ENCODE measurements around the gene SGSM2.

SGSM2 gene

DNA sequence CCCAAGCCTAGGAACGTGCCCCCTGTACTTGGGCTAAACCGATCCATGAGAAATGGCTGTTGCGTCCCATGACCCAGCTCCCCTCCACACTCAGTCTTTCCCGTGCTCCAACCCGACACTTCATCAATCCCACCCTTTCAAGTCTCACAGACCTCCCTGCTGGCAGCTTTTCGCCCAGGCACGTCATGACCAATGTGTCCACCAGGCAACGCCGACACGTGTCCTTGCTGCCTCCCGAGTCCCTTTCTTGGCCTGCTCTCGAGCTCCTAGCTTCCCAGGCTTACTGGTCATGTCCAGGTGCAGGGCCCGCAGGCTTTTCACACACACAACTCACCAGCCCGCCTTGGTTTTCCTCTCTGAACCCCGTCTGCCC, 51.4 kb downstream of the SGSM2 start:
- Histone ChIP-seq H3K27ac (ENCODE audit: low read depth, low read length) (no peak overlapping the region), H3K9ac (ENCODE audit: low read length) (no peak overlapping the region)

DNA sequence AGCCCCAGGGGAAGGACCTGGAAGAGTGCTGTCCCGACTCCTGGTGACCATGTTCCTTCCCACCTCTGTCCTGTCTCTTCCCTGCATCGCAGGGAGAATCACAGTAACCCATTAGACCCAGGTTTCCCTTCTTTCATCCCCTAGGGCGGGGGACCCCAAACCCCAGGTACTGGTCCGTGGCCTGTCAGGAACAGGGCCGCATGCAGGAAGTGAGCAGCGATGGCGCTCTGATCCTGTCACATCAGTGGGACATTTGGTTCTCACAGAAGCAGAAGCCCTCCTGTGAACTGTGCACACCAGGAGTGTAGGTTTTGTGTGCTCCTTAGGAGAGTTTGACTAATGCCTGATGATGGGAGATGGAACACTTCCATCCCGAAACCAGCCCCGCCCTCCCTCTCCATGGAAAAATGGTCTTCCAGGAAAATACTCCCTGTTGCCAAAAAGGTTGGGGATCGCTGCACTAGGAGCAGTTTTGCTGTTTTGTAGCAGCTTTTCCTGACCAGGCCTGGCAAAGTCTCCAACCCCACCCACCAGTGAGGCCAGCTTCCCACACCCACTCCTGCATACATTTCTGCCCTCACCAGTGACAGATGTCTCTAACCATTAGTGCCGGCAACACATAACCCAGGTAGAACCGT, 53.0 kb downstream of the SGSM2 start:
- no peaks in the 10 kb centered on the region for H3K36me3 ChIP-seq (ENCODE audit: low read length)
- peaks cover 9% of the 10 kb centered on the region; the same call in 1 of the 2 replicates for H3K79me2 ChIP-seq (ENCODE audit: insufficient read depth, low read length)
- H2AFZ ChIP-seq (ENCODE audit: low read depth, low read length, severe bottlenecking): no peak overlapping the region
- H3F3A ChIP-seq (ENCODE audit: insufficient read depth): peaks cover 6% of the 10 kb centered on the region; the same call in 1 of the 2 replicates
- no peak overlapping the region for H3K4me2 ChIP-seq (ENCODE audit: low read depth, low read length, poor library complexity, severe bottlenecking)
- no peak for TF ChIP-seq EZH2phosphoT487 (conservative IDR thresholded peaks at IDR 0.05; ENCODE audit: low read length)
- TF ChIP-seq, protein P1, sequence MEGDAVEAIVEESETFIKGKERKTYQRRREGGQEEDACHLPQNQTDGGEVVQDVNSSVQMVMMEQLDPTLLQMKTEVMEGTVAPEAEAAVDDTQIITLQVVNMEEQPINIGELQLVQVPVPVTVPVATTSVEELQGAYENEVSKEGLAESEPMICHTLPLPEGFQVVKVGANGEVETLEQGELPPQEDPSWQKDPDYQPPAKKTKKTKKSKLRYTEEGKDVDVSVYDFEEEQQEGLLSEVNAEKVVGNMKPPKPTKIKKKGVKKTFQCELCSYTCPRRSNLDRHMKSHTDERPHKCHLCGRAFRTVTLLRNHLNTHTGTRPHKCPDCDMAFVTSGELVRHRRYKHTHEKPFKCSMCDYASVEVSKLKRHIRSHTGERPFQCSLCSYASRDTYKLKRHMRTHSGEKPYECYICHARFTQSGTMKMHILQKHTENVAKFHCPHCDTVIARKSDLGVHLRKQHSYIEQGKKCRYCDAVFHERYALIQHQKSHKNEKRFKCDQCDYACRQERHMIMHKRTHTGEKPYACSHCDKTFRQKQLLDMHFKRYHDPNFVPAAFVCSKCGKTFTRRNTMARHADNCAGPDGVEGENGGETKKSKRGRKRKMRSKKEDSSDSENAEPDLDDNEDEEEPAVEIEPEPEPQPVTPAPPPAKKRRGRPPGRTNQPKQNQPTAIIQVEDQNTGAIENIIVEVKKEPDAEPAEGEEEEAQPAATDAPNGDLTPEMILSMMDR (IDR thresholded peaks at IDR 0.05; ENCODE audit: insufficient read depth, low read length, poor library complexity, severe bottlenecking): no peak
- no peaks in the 10 kb centered on the region for H3K27me3 ChIP-seq (ENCODE audit: low read length)
- no peaks in the 10 kb centered on the region for H3K9me2 ChIP-seq (replicated peaks; ENCODE audit: insufficient read depth, low read length)
- H3K9me3 ChIP-seq (ENCODE audit: insufficient read depth, low read length): no peaks in the 10 kb centered on the region
- H4K20me1 ChIP-seq (ENCODE audit: low read depth, low read length): no peaks in the 10 kb centered on the region
- no peak overlapping the region for H3K27ac ChIP-seq (ENCODE audit: low read depth, low read length)
- H3K9ac ChIP-seq (ENCODE audit: low read length): no peak overlapping the region
- no peak overlapping the region for H3K4me3 ChIP-seq (ENCODE audit: insufficient read depth, low read length, poor library complexity, severe bottlenecking)

More for the DNA sequence above, 51.4 kb downstream of the SGSM2 start:
- no peak for TF ChIP-seq EZH2phosphoT487 (conservative IDR thresholded peaks at IDR 0.05; ENCODE audit: low read length)
- TF ChIP-seq, protein P1 (IDR thresholded peaks at IDR 0.05; ENCODE audit: insufficient read depth, low read length, poor library complexity, severe bottlenecking): no peak
- Histone ChIP-seq H3K4me2 (ENCODE audit: low read depth, low read length, poor library complexity, severe bottlenecking) (no peak overlapping the region), H3K9me3 (ENCODE audit: insufficient read depth, low read length) (no peaks in the 10 kb centered on the region), H4K20me1 (ENCODE audit: low read depth, low read length) (no peaks in the 10 kb centered on the region), H2AFZ (ENCODE audit: low read depth, low read length, severe bottlenecking) (no peak overlapping the region), H3K79me2 (ENCODE audit: insufficient read depth, low read length) (peaks cover 9% of the 10 kb centered on the region; the same call in 1 of the 2 replicates), H3K9me2 (replicated peaks; ENCODE audit: insufficient read depth, low read length) (no peaks in the 10 kb centered on the region), H3K4me3 (ENCODE audit: insufficient read depth, low read length, poor library complexity, severe bottlenecking) (no peak overlapping the region), H3K27me3 (ENCODE audit: low read length) (no peaks in the 10 kb centered on the region), H3K36me3 (ENCODE audit: low read length) (no peaks in the 10 kb centered on the region), H3F3A (ENCODE audit: insufficient read depth) (peaks cover 6% of the 10 kb centered on the region; the same call in 1 of the 2 replicates)

DNA sequence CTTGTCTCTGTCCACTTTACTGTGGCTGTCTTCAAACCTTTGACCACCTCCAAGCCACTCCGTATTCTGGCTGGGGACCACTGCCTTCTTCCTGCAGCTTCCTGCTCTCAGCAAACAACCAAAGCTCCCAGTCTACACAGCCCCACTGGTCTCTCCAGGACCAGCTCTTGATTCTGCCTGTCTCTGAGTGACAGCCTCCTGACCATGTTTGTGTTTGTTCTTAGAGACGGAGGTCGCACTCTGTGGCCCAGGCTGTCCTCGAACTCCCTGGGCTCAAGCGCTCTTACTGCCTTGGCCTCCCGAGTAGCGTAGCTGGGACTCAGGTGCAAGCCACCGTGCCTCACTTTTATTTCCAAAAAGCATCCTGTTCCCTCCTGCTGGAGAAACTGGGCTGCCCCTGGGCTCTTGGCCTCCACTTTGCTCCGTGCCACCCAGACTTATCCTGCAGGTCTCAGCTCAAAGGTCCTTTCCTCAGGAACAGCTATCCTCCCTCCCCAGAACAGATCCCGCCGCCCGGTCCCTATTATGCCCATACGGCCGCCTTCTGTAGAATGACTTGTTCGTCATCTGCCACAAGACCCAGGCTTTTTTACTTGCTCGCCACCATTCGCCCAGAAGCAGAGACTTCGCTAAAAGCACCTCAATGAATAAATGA, 54.4 kb downstream of the SGSM2 start:
- H3K9me3 ChIP-seq (ENCODE audit: insufficient read depth, low read length): no peaks in the 10 kb centered on the region
- no peaks in the 10 kb centered on the region for H3K27me3 ChIP-seq (ENCODE audit: low read length)
- TF ChIP-seq, protein P1 (IDR thresholded peaks at IDR 0.05; ENCODE audit: insufficient read depth, low read length, poor library complexity, severe bottlenecking): no peak
- no peak for TF ChIP-seq EZH2phosphoT487 (conservative IDR thresholded peaks at IDR 0.05; ENCODE audit: low read length)
- H3F3A ChIP-seq (ENCODE audit: insufficient read depth): peaks cover 6% of the 10 kb centered on the region; the same call in 1 of the 2 replicates
- H3K4me3 ChIP-seq (ENCODE audit: insufficient read depth, low read length, poor library complexity, severe bottlenecking): peak overlapping the region; percentile 50
- H3K27ac ChIP-seq (ENCODE audit: low read depth, low read length): peak overlapping the region; percentile 83
- H3K36me3 ChIP-seq (ENCODE audit: low read length): no peaks in the 10 kb centered on the region
- no peaks in the 10 kb centered on the region for H4K20me1 ChIP-seq (ENCODE audit: low read depth, low read length)
- H3K4me2 ChIP-seq (ENCODE audit: low read depth, low read length, poor library complexity, severe bottlenecking): peak overlapping the region; percentile 82
- peaks cover 9% of the 10 kb centered on the region; the same call in 1 of the 2 replicates for H3K79me2 ChIP-seq (ENCODE audit: insufficient read depth, low read length)
- peak overlapping the region; percentile 49 for H2AFZ ChIP-seq (ENCODE audit: low read depth, low read length, severe bottlenecking)
- H3K9me2 ChIP-seq (replicated peaks; ENCODE audit: insufficient read depth, low read length): no peaks in the 10 kb centered on the region
- peak overlapping the region; percentile 78 for H3K9ac ChIP-seq (ENCODE audit: low read length)
